ENCODE results near the gene GRK6.

- TF ChIP-seq CTCF (IDR thresholded peaks at IDR 0.05) (peak in 3 of 4 experiments; percentile 97 to 99 (median 98)), POLR2A (IDR thresholded peaks at IDR 0.05) (no peak), POLR2AphosphoS5 (IDR thresholded peaks at IDR 0.05) (no peak)
Measured at GRCh38 chr5:177390363-177391300, 35.8 kb upstream of the GRK6 start.
